HepG2 (cell line): Measurements from ENCODE around the gene ATP8B4. TPM values are rescaled to one million over a fixed set of nuclear protein-coding genes. Genes with fewer than 3 reads are reported as not detected.

Experiments
- ATAC-seq: fragments of 200-7000 bp; cut with Tn5 transposase; 3 replicates; pipeline ENCODE4 v1.9.1; 2020; ENCODE audit warnings: mild to moderate bottlenecking, moderate library complexity
- BruUV-seq: library from RNA; stranded (reverse); fragments of 400-500 nt; replicated peaks from 2 replicates; lab custom pipeline; 2021; lab: Mats Ljungman, UMichigan
- CTCF ChIA-PET: fragments of 300-600 bp; formaldehyde crosslinking; extraction: SDS; loops from one replicate; lab custom pipeline; 2021; ENCODE audit warnings: low total read pairs, inconsistent platforms, low intra/inter-chr PET ratio; lab: Yijun Ruan, JAX
- POLR2A ChIA-PET: fragments of 350-600 bp; sonication (Branson Sonifier 250); formaldehyde crosslinking; loops from one replicate; lab custom pipeline; 2020; ENCODE audit warnings: antibody characterized with exemption, inconsistent platforms; lab: Yijun Ruan, JAX
- DNase-seq: peaks from one replicate; pipeline ENCODE4 v3.0.0-alpha.2; 2015; ENCODE audit warnings: low spot score
- FAIRE-seq: peaks from 3 replicates; lab custom pipeline; 2011; peaks lifted over from hg19 to GRCh38; lab: Jason Lieb, UNC
- H2AFZ ChIP-seq: one replicate; pipeline ENCODE4 v1.6.1; 2011; ENCODE audit warnings: low read length, inconsistent platforms
- H3K27ac ChIP-seq: fragments of 300-600 bp; 3 replicates; pipeline ENCODE4 v1.8.0; 2011; ENCODE audit warnings: mixed run types, mild to moderate bottlenecking, mixed read lengths, low read length, inconsistent platforms; ENCODE audit not compliant: insufficient read depth; ENCODE audit errors: extremely low read length
- H3K27me3 ChIP-seq, 2 experiments: fragments of 200-600 bp in 1 of 2; 2 replicates in 1 of 2; 3 replicates in 1 of 2; pipeline versions ENCODE4 v1.6.0 to v1.8.0; 2011; ENCODE audit warnings: low read length in 2 of 2, mild to moderate bottlenecking in 2 of 2, moderate library complexity in 2 of 2, inconsistent platforms in 1 of 2; ENCODE audit not compliant: insufficient read depth in 2 of 2, control insufficient read depth in 1 of 2
- H3K36me3 ChIP-seq, 2 experiments: fragments of 200-600 bp in 1 of 2; replicated peaks in 1 of 2; 2 replicates in 1 of 2; 3 replicates in 1 of 2; pipeline versions ENCODE4 v1.5.1 to v1.8.0; 2011; ENCODE audit warnings: low read length in 2 of 2, inconsistent platforms in 1 of 2; ENCODE audit not compliant: insufficient read depth in 2 of 2, control insufficient read depth in 1 of 2
- H3K4me1 ChIP-seq: 2 replicates; pipeline ENCODE4 v1.5.1; 2012; ENCODE audit warnings: low read length, inconsistent platforms; ENCODE audit not compliant: insufficient read depth
- H3K4me2 ChIP-seq: 2 replicates; pipeline ENCODE4 v1.6.0; 2011; ENCODE audit warnings: low read depth, low read length, inconsistent platforms
- H3K4me3 ChIP-seq, 3 experiments: fragments of 200-600 bp in 1 of 3; sonication (generic), shearing (Covaris generic) in 1 of 3; replicated peaks in 1 of 3; 2 replicates each; pipeline ENCODE4 v1.5.1; 2011 to 2016; ENCODE audit warnings: low read length in 3 of 3, inconsistent platforms in 2 of 3, low read depth in 2 of 3, mild to moderate bottlenecking in 2 of 3, control low read depth in 1 of 3, mixed read lengths in 1 of 3; ENCODE audit not compliant: insufficient read depth in 1 of 3
- H3K79me2 ChIP-seq: one replicate; pipeline ENCODE4 v1.6.1; 2011; ENCODE audit warnings: low read length, inconsistent platforms; ENCODE audit not compliant: insufficient read depth
- H3K9ac ChIP-seq: 2 replicates; pipeline ENCODE4 v1.6.0; 2011; ENCODE audit warnings: mild to moderate bottlenecking, low read depth, low read length, inconsistent platforms; ENCODE audit not compliant: insufficient read depth
- H3K9me3 ChIP-seq: 2 replicates; pipeline ENCODE4 v1.5.1; 2012; ENCODE audit warnings: mild to moderate bottlenecking, low read length
- H4K20me1 ChIP-seq: 2 replicates; pipeline ENCODE4 v1.6.0; 2011; ENCODE audit warnings: inconsistent platforms, mild to moderate bottlenecking, low read length, moderate library complexity; ENCODE audit not compliant: insufficient read depth
- DDIT3 ChIP-seq: sonication (generic); formaldehyde crosslinking; IDR thresholded peaks from 2 replicates; pipeline ENCODE4 v1.4.0; 2020; ENCODE audit warnings: mild to moderate bottlenecking, missing genetic modification reagents
- HMGXB4 ChIP-seq, 2 experiments: sonication (generic) in 1 of 2; formaldehyde crosslinking in 1 of 2; IDR thresholded peaks; 2 replicates each; pipeline versions ENCODE4 v1.4.0 to v1.6.1; 2018 to 2020; ENCODE audit warnings: missing genetic modification reagents in 2 of 2, borderline replicate concordance in 1 of 2, low read depth in 1 of 2, mild to moderate bottlenecking in 1 of 2, missing biosample characterization in 1 of 2
- ISL2 ChIP-seq: sonication (generic); formaldehyde crosslinking; IDR thresholded peaks from 2 replicates; pipeline ENCODE4 v1.5.0; 2020; ENCODE audit warnings: missing genetic modification reagents
- KDM3A ChIP-seq: IDR thresholded peaks from 2 replicates; pipeline ENCODE4 v1.6.1; 2018; ENCODE audit warnings: low read depth, missing compliant biosample characterization
- PAX8 ChIP-seq: sonication (generic); formaldehyde crosslinking; IDR thresholded peaks from 2 replicates; pipeline ENCODE4 v1.8.0; 2022; ENCODE audit warnings: mild to moderate bottlenecking, missing genetic modification reagents, borderline replicate concordance
- SMAD9 ChIP-seq: sonication (generic); formaldehyde crosslinking; IDR thresholded peaks from 2 replicates; pipeline ENCODE4 v1.5.1; 2020; ENCODE audit warnings: mild to moderate bottlenecking, missing genetic modification reagents
- SRY ChIP-seq: sonication (generic); formaldehyde crosslinking; IDR thresholded peaks from 2 replicates; pipeline ENCODE4 v1.8.0; 2022; ENCODE audit warnings: mild to moderate bottlenecking, missing genetic modification reagents
- ZNF235 ChIP-seq: sonication (generic); formaldehyde crosslinking; IDR thresholded peaks from 2 replicates; pipeline ENCODE4 v1.8.1; 2023; ENCODE audit warnings: mild to moderate bottlenecking, missing genetic modification reagents, borderline replicate concordance
- ZNF251 ChIP-seq: sonication (generic); formaldehyde crosslinking; IDR thresholded peaks from 2 replicates; pipeline ENCODE4 v1.9.0; 2021; ENCODE audit warnings: mild to moderate bottlenecking, missing genetic modification reagents
- ZNF432 ChIP-seq: sonication (generic); formaldehyde crosslinking; IDR thresholded peaks from 2 replicates; pipeline ENCODE4 v1.5.0; 2020; ENCODE audit warnings: missing genetic modification reagents, mild to moderate bottlenecking, borderline replicate concordance
- ZNF460 ChIP-seq: sonication (generic); formaldehyde crosslinking; IDR thresholded peaks from 2 replicates; pipeline ENCODE4 v1.5.1; 2020; ENCODE audit warnings: missing genetic modification reagents, mild to moderate bottlenecking, borderline replicate concordance
- ZNF773 ChIP-seq: sonication (generic); formaldehyde crosslinking; IDR thresholded peaks from 2 replicates; pipeline ENCODE4 v1.4.0; 2020; ENCODE audit warnings: missing genetic modification reagents, borderline replicate concordance
- WGBS: methylation state at CpG from one replicate; pipeline ENCODE4 v1.1.6; 2017; ENCODE audit warnings: low lambda C conversion rate; 5-methylcytosine and 5-hydroxymethylcytosine counted together
- in situ Hi-C: cut with HindIII; loops from 2 replicates; pipeline ENCODE4 v1.10.0; 2017; ENCODE audit warnings: low pct_unique_long_range_greater_than_20kb; ENCODE audit not compliant: extremely low pct_ligation_motif_present
- intact Hi-C: fragments of 100-400 bp; cut with micrococcal nuclease; formaldehyde crosslinking; loops from one replicate; pipeline ENCODE4 v1.10.0; 2022; ENCODE audit not compliant: unreplicated experiment
- polyA plus RNA-seq, 8 experiments: library from polyadenylated mRNA; depleted of rRNA in 3 of 8; stranded (reverse) in 7 of 8; unstranded in 1 of 8; fragments of >200 nt; fragmentation: Illumina TruSeq in 4 of 8; extraction: Trizol in 4 of 8; gene quantifications; 2 replicates each; pipeline versions ENCODE4 v1.2.1 to v1.2.3, GENCODE V29; 2011 to 2016; ENCODE audit warnings: low read depth in 4 of 8, missing spikeins in 1 of 8, mixed read lengths in 1 of 8; ENCODE audit not compliant: insufficient read depth in 1 of 8
- total RNA-seq, 5 experiments: library from RNA; depleted of rRNA; stranded (reverse); fragments of >200 nt; fragmentation: Illumina TruSeq; extraction: Trizol; gene quantifications; 2 replicates each; pipeline ENCODE4 v1.2.3, GENCODE V29; 2016; ENCODE audit warnings: low read depth in 1 of 5
- TF ChIP-seq, protein P1 (sequence below): IDR thresholded peaks from 2 replicates; pipeline ENCODE4 v1.6.1; 2016; ENCODE audit warnings: missing genetic modification reagents, missing compliant biosample characterization
- TF ChIP-seq, protein P2 (sequence below): sonication (generic); formaldehyde crosslinking; IDR thresholded peaks from 2 replicates; pipeline ENCODE4 v1.8.0; 2022; ENCODE audit warnings: missing genetic modification reagents, low read depth, mild to moderate bottlenecking, borderline replicate concordance
- TF ChIP-seq, protein P3 (sequence below): sonication (generic); formaldehyde crosslinking; IDR thresholded peaks from 2 replicates; pipeline ENCODE4 v1.4.0; 2020; ENCODE audit warnings: mild to moderate bottlenecking, missing genetic modification reagents, borderline replicate concordance

ATP8B4 gene
- total and polyA plus RNA-seq, 2 of the 13 experiments (the other 11 are each of a cell fraction or from before 2014, with no cell fraction given): 0.24 to 0.69 TPM

GRCh38 chr15:49831206-49831965 is 287.6 kb downstream of the ATP8B4 start:
- Histone ChIP-seq H3K4me3 (no peak overlapping the region), H3K9me3 (no peaks in the 10 kb centered on the region), H2AFZ (no peak overlapping the region), H3K9ac (no peak overlapping the region), H3K27ac (no peak overlapping the region), H3K79me2 (no peaks in the 10 kb centered on the region), H3K36me3 (no peaks in the 10 kb centered on the region), H4K20me1 (no peaks in the 10 kb centered on the region), H3K4me1 (no peaks in the 10 kb centered on the region), H3K4me2 (no peak overlapping the region), H3K27me3 (no peaks in the 10 kb centered on the region)
- ChIA-PET POLR2A (no interaction called here), CTCF (no interaction called here)
- no TSS peak for BruUV-seq
- 3% methylated on average over 5 of the region's 5 CpGs for WGBS
- in situ Hi-C loops: no loop called here
- FAIRE-seq: no peak
- ATAC-seq: no peak
- intact Hi-C loops: no loop called here
- no peak for TF ChIP-seq DDIT3 (CRISPR knock-in tag)
- no peak for TF ChIP-seq ISL2 (CRISPR knock-in tag)
- TF ChIP-seq ZNF235 (CRISPR knock-in tag): no peak
- TF ChIP-seq SMAD9: no peak
- no peak for TF ChIP-seq KDM3A
- TF ChIP-seq, protein P1, sequence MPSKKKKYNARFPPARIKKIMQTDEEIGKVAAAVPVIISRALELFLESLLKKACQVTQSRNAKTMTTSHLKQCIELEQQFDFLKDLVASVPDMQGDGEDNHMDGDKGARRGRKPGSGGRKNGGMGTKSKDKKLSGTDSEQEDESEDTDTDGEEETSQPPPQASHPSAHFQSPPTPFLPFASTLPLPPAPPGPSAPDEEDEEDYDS (CRISPR knock-in tag): no peak
- TF ChIP-seq, protein P2, sequence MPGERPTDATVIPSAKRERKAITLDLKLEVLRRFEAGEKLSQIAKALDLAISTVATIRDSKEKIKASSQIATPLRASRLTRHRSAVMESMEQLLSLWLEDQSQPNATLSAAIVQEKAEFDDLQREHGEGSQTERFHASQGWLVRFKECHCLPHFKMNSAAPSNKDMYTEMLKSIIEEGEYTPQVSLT: no peak
- TF ChIP-seq SRY (CRISPR knock-in tag): no peak
- no peak for TF ChIP-seq ZNF460 (CRISPR knock-in tag)
- no peak for TF ChIP-seq ZNF251 (CRISPR knock-in tag)
- TF ChIP-seq, protein P3, sequence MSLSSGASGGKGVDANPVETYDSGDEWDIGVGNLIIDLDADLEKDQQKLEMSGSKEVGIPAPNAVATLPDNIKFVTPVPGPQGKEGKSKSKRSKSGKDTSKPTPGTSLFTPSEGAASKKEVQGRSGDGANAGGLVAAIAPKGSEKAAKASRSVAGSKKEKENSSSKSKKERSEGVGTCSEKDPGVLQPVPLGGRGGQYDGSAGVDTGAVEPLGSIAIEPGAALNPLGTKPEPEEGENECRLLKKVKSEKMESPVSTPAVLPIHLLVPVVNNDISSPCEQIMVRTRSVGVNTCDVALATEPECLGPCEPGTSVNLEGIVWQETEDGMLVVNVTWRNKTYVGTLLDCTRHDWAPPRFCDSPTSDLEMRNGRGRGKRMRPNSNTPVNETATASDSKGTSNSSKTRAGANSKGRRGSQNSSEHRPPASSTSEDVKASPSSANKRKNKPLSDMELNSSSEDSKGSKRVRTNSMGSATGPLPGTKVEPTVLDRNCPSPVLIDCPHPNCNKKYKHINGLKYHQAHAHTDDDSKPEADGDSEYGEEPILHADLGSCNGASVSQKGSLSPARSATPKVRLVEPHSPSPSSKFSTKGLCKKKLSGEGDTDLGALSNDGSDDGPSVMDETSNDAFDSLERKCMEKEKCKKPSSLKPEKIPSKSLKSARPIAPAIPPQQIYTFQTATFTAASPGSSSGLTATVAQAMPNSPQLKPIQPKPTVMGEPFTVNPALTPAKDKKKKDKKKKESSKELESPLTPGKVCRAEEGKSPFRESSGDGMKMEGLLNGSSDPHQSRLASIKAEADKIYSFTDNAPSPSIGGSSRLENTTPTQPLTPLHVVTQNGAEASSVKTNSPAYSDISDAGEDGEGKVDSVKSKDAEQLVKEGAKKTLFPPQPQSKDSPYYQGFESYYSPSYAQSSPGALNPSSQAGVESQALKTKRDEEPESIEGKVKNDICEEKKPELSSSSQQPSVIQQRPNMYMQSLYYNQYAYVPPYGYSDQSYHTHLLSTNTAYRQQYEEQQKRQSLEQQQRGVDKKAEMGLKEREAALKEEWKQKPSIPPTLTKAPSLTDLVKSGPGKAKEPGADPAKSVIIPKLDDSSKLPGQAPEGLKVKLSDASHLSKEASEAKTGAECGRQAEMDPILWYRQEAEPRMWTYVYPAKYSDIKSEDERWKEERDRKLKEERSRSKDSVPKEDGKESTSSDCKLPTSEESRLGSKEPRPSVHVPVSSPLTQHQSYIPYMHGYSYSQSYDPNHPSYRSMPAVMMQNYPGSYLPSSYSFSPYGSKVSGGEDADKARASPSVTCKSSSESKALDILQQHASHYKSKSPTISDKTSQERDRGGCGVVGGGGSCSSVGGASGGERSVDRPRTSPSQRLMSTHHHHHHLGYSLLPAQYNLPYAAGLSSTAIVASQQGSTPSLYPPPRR (CRISPR knock-in tag): no peak
- no peak for TF ChIP-seq ZNF773 (CRISPR knock-in tag)
- TF ChIP-seq ZNF432 (CRISPR knock-in tag): no peak
- TF ChIP-seq PAX8: no peak
- no peak for TF ChIP-seq HMGXB4 (CRISPR knock-in tag; IDR thresholded peaks at IDR 0.05; ENCODE audit: borderline replicate concordance in 1 of 2, low read depth in 1 of 2)
- DNase-seq: no peak
